ENCODE results near the gene MARK2. TPM values are rescaled to one million over a fixed set of nuclear protein-coding genes. Genes with fewer than 3 reads are reported as not detected.
A peak's percentile ranks its signal among the peaks of the same experiment; 100 is the strongest.

Gene MARK2
- total RNA-seq, 1 experiment from 2014 or later = 22.1 TPM

DNA sequence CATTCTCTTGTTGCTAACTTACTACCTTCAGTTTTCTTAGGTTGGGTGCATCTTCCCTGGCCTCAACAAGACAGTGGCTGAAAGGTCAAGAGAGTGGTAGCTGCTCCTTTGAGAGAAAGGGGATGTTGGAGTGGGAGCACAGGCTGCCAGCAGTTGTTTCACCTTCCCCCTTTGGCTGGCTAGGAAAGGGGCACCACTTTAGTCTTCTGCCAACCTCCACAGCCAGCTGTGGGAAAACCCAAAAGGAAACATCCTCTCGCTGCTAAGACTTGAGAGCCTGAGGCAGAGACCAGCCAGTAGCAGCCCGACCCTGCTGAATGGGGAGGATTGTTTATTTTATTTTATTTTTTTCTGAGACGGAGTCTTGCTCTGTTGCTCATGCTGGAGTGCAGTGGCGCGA is 34.4 kb downstream of the MARK2 start:
- DNase-seq = no peak
- H3K9ac ChIP-seq (ENCODE audit: low read length) = no peak overlapping the region
- H3K9me2 ChIP-seq (replicated peaks; ENCODE audit: insufficient read depth, low read length) = no peaks in the 10 kb centered on the region
- peaks cover 3% of the 10 kb centered on the region; the same call in 1 of the 2 replicates for H3K4me1 ChIP-seq (ENCODE audit: low read length)
- H3K9me3 ChIP-seq (ENCODE audit: low read length) = no peaks in the 10 kb centered on the region
- H3K27ac ChIP-seq (ENCODE audit: low read length) = no peak overlapping the region
- H3K36me3 ChIP-seq (ENCODE audit: insufficient read depth, low read length) = peaks cover 4% of the 10 kb centered on the region
- no peak overlapping the region for H3K4me2 ChIP-seq (ENCODE audit: low read depth, low read length, poor library complexity, severe bottlenecking)
- H2AFZ ChIP-seq (ENCODE audit: low read length) = no peak overlapping the region
- peaks cover 59% of the 10 kb centered on the region for H4K20me1 ChIP-seq (ENCODE audit: insufficient read depth, low read depth, low read length)
- H3K79me2 ChIP-seq (ENCODE audit: low read length) = peaks cover 96% of the 10 kb centered on the region
- H3K4me3 ChIP-seq (ENCODE audit: low read length) = no peak overlapping the region
- H3K27me3 ChIP-seq (ENCODE audit: low read length) = no peaks in the 10 kb centered on the region

DNA sequence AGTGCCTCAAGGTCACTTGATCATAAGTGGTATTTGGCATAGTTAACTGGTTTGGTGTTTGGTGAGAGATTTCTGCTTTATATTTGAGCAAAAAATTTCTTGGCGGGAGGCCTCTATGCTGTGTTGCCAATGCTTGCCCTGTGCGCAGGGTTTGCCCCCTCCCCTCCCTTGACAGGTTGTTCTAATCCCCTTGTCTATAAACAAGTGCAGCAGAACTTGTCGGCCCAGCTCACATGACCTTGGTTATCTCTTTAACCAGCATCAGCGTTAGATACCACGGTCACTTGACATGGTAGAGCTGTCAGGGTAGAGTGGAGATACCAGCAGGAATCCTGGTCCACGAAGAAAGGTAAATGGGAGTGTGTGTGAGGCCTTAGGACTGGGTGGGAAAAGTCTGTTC is 35.6 kb downstream of the MARK2 start:
- no peak overlapping the region for H3K4me2 ChIP-seq (ENCODE audit: low read depth, low read length, poor library complexity, severe bottlenecking)
- H3K9me2 ChIP-seq (replicated peaks; ENCODE audit: insufficient read depth, low read length) = no peaks in the 10 kb centered on the region
- no peaks in the 10 kb centered on the region for H3K9me3 ChIP-seq (ENCODE audit: low read length)
- DNase-seq = no peak
- H3K79me2 ChIP-seq (ENCODE audit: low read length) = peaks cover 96% of the 10 kb centered on the region
- H3K36me3 ChIP-seq (ENCODE audit: insufficient read depth, low read length) = no peaks in the 10 kb centered on the region; the same call in 1 of the 2 replicates
- H3K27ac ChIP-seq (ENCODE audit: low read length) = no peak overlapping the region
- peaks cover 50% of the 10 kb centered on the region for H4K20me1 ChIP-seq (ENCODE audit: insufficient read depth, low read depth, low read length)
- no peak overlapping the region for H2AFZ ChIP-seq (ENCODE audit: low read length)
- peaks cover 3% of the 10 kb centered on the region; the same call in 1 of the 2 replicates for H3K4me1 ChIP-seq (ENCODE audit: low read length)
- H3K27me3 ChIP-seq (ENCODE audit: low read length) = no peaks in the 10 kb centered on the region
- no peak overlapping the region for H3K9ac ChIP-seq (ENCODE audit: low read length)
- no peak overlapping the region for H3K4me3 ChIP-seq (ENCODE audit: low read length)

DNA sequence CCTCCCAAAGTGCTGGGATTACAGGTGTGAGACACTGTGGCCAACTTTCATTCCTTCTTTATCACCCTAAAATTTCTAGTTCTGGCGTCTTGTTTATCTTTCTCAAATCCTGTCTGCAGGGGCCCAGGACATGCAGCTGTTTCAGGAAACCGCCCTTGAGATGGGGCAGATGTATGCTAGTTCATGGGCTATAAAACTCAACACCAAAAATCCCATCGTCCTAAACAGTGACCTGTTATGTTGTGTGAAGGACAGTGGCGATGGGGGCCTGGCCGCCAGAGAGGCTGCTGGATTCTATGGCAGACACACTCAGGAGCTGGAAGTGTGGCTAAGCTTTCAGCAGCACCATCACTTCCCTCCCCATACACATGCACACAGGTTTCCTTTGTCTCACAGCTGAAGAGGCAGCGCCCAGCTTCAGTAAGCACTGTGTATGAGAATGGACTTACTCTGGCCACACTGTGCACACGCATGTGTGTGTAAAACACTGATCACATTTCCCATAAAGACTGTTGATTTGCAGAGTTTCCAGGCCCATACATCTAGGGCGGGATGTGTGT is 36.7 kb downstream of the MARK2 start:
- no peak overlapping the region for H3K4me3 ChIP-seq (ENCODE audit: low read length)
- H3K27me3 ChIP-seq (ENCODE audit: low read length) = no peaks in the 10 kb centered on the region
- H2AFZ ChIP-seq (ENCODE audit: low read length) = no peak overlapping the region
- no peaks in the 10 kb centered on the region for H3K9me3 ChIP-seq (ENCODE audit: low read length)
- no peaks in the 10 kb centered on the region; the same call in 1 of the 2 replicates for H3K36me3 ChIP-seq (ENCODE audit: insufficient read depth, low read length)
- H4K20me1 ChIP-seq (ENCODE audit: insufficient read depth, low read depth, low read length) = peaks cover 40% of the 10 kb centered on the region
- DNase-seq = no peak
- peaks cover 3% of the 10 kb centered on the region; the same call in 1 of the 2 replicates for H3K4me1 ChIP-seq (ENCODE audit: low read length)
- no peaks in the 10 kb centered on the region for H3K9me2 ChIP-seq (replicated peaks; ENCODE audit: insufficient read depth, low read length)
- no peak overlapping the region for H3K9ac ChIP-seq (ENCODE audit: low read length)
- H3K79me2 ChIP-seq (ENCODE audit: low read length) = peaks cover 96% of the 10 kb centered on the region
- H3K27ac ChIP-seq (ENCODE audit: low read length) = no peak overlapping the region
- no peak overlapping the region for H3K4me2 ChIP-seq (ENCODE audit: low read depth, low read length, poor library complexity, severe bottlenecking)

DNA sequence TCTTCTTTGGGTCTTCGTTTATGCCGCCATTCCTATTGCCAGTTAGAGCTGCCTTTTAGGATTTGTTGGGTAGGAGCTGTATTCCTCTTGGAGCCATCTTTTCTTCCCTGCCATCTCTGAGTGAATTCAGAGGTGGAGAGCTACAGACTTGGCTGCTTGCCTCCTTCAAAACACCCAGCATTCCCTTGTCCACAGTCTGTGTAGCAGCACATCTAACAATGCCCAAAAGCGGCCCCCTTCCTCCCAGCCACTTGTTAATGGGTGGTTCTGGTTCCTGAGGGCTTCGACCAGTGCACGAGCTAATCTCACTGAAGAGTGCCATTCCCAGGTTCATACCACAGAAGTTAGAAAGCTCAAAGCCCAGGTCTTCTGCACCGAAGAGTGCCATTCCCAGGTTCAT is 37.7 kb downstream of the MARK2 start:
- Histone ChIP-seq H3K4me3 (ENCODE audit: low read length) (no peak overlapping the region), H3K36me3 (ENCODE audit: insufficient read depth, low read length) (no peaks in the 10 kb centered on the region; the same call in 1 of the 2 replicates), H3K27me3 (ENCODE audit: low read length) (no peaks in the 10 kb centered on the region), H2AFZ (ENCODE audit: low read length) (no peak overlapping the region), H3K9ac (ENCODE audit: low read length) (no peak overlapping the region), H3K27ac (ENCODE audit: low read length) (no peak overlapping the region), H4K20me1 (ENCODE audit: insufficient read depth, low read depth, low read length) (peaks cover 38% of the 10 kb centered on the region), H3K4me2 (ENCODE audit: low read depth, low read length, poor library complexity, severe bottlenecking) (no peak overlapping the region), H3K9me2 (replicated peaks; ENCODE audit: insufficient read depth, low read length) (no peaks in the 10 kb centered on the region), H3K79me2 (ENCODE audit: low read length) (peaks cover 99% of the 10 kb centered on the region), H3K9me3 (ENCODE audit: low read length) (no peaks in the 10 kb centered on the region), H3K4me1 (ENCODE audit: low read length) (peaks cover 3% of the 10 kb centered on the region; the same call in 1 of the 2 replicates)
- no peak for DNase-seq

DNA sequence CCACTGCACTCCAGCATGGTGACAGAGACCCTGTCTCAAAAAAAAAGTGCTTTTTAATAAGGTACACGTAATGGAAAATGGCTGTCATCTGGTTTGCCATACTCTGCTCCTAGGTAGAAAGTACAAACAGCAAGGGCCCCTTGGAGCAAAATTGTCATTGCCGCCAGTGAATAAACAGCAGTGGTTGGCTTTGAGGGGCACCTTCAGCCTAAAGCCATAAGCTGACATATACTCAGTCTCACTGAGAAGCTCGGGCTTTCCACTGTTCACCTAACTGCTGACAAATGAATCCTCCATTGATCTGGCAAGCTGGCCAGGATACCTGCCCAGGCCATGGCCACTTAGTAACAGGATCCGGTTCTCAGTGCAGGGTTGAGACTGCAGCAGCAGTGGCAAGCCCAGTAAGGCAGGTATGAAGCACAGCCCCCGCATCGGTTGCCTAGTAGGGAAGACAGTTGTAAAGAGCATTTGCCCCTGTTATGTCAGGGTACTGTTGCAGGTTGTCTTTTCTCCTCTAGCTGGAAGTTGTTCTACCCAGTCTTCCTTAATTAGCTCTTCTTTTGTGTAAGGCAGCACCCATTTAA is 38.8 kb downstream of the MARK2 start:
- Histone ChIP-seq H3K4me3 (ENCODE audit: low read length) (no peak overlapping the region), H2AFZ (ENCODE audit: low read length) (no peak overlapping the region), H3K9me3 (ENCODE audit: low read length) (no peaks in the 10 kb centered on the region), H3K9me2 (replicated peaks; ENCODE audit: insufficient read depth, low read length) (no peaks in the 10 kb centered on the region), H3K9ac (ENCODE audit: low read length) (no peak overlapping the region), H3K36me3 (ENCODE audit: insufficient read depth, low read length) (no peaks in the 10 kb centered on the region; the same call in 1 of the 2 replicates), H4K20me1 (ENCODE audit: insufficient read depth, low read depth, low read length) (peaks cover 32% of the 10 kb centered on the region), H3K27ac (ENCODE audit: low read length) (no peak overlapping the region), H3K4me2 (ENCODE audit: low read depth, low read length, poor library complexity, severe bottlenecking) (no peak overlapping the region), H3K4me1 (ENCODE audit: low read length) (no peaks in the 10 kb centered on the region), H3K79me2 (ENCODE audit: low read length) (peaks cover 96% of the 10 kb centered on the region), H3K27me3 (ENCODE audit: low read length) (no peaks in the 10 kb centered on the region)
- DNase-seq = no peak

DNA sequence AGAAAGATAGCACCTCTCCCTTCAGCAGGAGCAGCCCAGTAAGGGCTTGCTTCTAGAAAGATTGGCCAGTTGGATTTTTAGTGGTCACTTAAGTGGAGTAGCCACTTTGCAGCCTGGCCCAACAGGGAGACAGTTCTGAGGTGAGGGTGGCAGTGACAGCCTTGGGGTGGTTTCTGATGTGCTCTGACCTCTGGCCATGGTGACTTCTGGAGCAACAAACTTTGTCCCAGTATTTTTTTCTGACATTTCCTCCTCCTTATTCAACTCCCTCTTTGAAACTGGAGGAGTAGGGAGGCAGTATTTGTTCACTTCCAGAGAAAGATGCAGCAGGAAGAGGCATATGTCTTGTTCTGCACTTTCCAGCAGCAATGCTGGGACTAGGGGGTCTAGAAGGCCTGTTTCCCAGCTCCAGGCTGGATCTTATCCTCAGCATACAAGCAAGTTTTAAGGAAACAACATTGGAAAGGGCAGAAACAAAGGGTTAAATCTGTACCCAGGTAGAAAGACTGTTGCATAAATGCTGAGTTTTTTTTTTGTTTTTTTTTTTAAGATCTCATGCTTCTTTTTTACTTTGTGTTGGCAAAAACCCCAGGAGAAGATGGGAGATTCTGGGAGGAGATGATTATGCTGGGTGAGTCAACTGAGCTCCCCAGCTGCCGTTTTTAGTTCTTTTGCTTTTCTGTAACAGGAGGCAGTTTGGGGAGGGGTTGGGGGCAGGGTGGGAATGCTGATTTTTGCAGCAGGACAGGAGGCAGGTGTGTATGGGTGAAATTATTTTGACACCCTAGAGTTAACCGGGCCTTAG is 40.9 kb downstream of the MARK2 start:
- Histone ChIP-seq H3K79me2 (ENCODE audit: low read length) (peaks cover 96% of the 10 kb centered on the region), H3K9me2 (replicated peaks; ENCODE audit: insufficient read depth, low read length) (no peaks in the 10 kb centered on the region), H3K9me3 (ENCODE audit: low read length) (no peaks in the 10 kb centered on the region), H3K27ac (ENCODE audit: low read length) (no peak overlapping the region), H4K20me1 (ENCODE audit: insufficient read depth, low read depth, low read length) (peaks cover 26% of the 10 kb centered on the region), H2AFZ (ENCODE audit: low read length) (no peak overlapping the region), H3K27me3 (ENCODE audit: low read length) (no peaks in the 10 kb centered on the region), H3K4me1 (ENCODE audit: low read length) (no peaks in the 10 kb centered on the region), H3K4me2 (ENCODE audit: low read depth, low read length, poor library complexity, severe bottlenecking) (no peak overlapping the region), H3K4me3 (ENCODE audit: low read length) (no peak overlapping the region), H3K9ac (ENCODE audit: low read length) (no peak overlapping the region), H3K36me3 (ENCODE audit: insufficient read depth, low read length) (no peaks in the 10 kb centered on the region; the same call in 1 of the 2 replicates)
- no peak for DNase-seq

DNA sequence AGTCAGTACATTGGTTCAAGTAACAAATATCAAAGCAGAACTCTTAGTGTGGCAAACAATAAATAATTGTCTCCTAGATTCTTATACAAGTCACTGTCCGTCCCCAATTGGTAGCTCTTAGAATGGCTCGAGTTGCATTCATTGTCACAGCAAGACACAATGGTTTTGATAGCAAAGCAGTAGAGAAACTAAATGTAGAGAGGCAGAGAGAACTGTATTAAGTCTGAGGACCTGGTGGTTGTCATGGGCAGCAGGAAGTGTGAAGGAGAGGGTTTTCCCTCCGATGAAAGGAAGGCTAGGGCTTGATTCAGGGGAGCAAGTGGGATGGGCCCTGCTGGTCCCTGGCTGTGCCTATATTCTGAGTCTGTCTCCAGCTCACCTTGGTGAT is 41.5 kb downstream of the MARK2 start:
- Histone ChIP-seq H3K79me2 (ENCODE audit: low read length) (peaks cover 96% of the 10 kb centered on the region), H3K27ac (ENCODE audit: low read length) (no peak overlapping the region), H3K4me1 (ENCODE audit: low read length) (no peaks in the 10 kb centered on the region), H3K9ac (ENCODE audit: low read length) (no peak overlapping the region), H3K4me3 (ENCODE audit: low read length) (no peak overlapping the region), H3K36me3 (ENCODE audit: insufficient read depth, low read length) (no peaks in the 10 kb centered on the region), H2AFZ (ENCODE audit: low read length) (no peak overlapping the region), H3K4me2 (ENCODE audit: low read depth, low read length, poor library complexity, severe bottlenecking) (no peak overlapping the region), H4K20me1 (ENCODE audit: insufficient read depth, low read depth, low read length) (peaks cover 25% of the 10 kb centered on the region), H3K9me2 (replicated peaks; ENCODE audit: insufficient read depth, low read length) (no peaks in the 10 kb centered on the region), H3K27me3 (ENCODE audit: low read length) (no peaks in the 10 kb centered on the region), H3K9me3 (ENCODE audit: low read length) (no peaks in the 10 kb centered on the region)
- DNase-seq = no peak

DNA sequence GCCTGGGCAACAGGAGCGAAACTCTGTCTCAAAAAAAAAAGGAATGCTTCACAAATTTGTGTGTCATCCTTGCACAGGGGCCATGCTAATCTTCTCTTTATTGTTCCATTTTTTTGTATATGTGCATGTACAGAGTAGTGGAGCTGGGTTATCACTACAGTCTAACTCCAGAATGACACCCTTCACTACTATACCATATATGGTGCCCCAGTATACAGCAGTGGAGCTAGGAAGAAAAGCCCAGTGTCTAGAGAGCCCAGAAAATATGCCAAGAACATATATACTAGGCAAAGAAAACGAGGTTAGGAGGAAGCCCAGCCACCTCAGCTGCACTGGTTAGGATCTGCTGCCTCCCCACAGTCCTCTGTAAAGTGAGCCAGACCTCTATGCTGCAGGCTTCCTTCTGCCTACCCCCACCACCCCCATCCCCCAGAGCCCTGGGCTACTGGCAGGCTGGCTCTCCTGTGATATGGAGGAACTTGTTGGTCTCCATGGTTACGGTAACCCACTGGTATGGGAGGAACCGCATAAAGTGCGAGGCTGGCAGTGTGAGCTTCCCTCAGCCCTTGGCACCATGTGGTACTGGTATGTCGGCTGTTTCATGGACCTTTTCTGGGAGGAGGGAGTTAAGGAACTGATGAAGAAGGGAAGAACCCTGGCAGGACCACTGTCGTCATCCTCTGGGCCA is 43.8 kb downstream of the MARK2 start:
- DNase-seq = peak; percentile 54
- Histone ChIP-seq H4K20me1 (ENCODE audit: insufficient read depth, low read depth, low read length) (peaks cover 23% of the 10 kb centered on the region), H3K79me2 (ENCODE audit: low read length) (peaks cover 92% of the 10 kb centered on the region), H3K9me3 (ENCODE audit: low read length) (no peaks in the 10 kb centered on the region), H2AFZ (ENCODE audit: low read length) (no peak overlapping the region), H3K36me3 (ENCODE audit: insufficient read depth, low read length) (no peaks in the 10 kb centered on the region), H3K27me3 (ENCODE audit: low read length) (no peaks in the 10 kb centered on the region), H3K4me3 (ENCODE audit: low read length) (no peak overlapping the region), H3K9ac (ENCODE audit: low read length) (no peak overlapping the region), H3K27ac (ENCODE audit: low read length) (no peak overlapping the region), H3K4me1 (ENCODE audit: low read length) (peaks cover 17% of the 10 kb centered on the region), H3K4me2 (ENCODE audit: low read depth, low read length, poor library complexity, severe bottlenecking) (no peak overlapping the region), H3K9me2 (replicated peaks; ENCODE audit: insufficient read depth, low read length) (no peaks in the 10 kb centered on the region)
